Mesothelial cell of epicardium (in vitro differentiated cells): Measurements from ENCODE around the gene FAM118A. TPM values are rescaled to one million over a fixed set of nuclear protein-coding genes. Genes with fewer than 3 reads are reported as not detected.

ENCODE experiments used
- DNase-seq, 2 experiments: peaks; one replicate each; pipeline ENCODE4 v3.0.0; 2021; ENCODE audit warnings: low spot score in 2 of 2; ENCODE audit not compliant: unreplicated experiment in 2 of 2
- H3K27ac Mint-ChIP-seq: 2 replicates; pipeline ENCODE4 v1.8.0; 2021; ENCODE audit warnings: mixed read lengths
- H3K27me3 Mint-ChIP-seq: 2 replicates; pipeline ENCODE4 v1.8.0; 2021; ENCODE audit warnings: low read depth, mixed read lengths
- H3K36me3 Mint-ChIP-seq: 2 replicates; pipeline ENCODE4 v1.8.0; 2021; ENCODE audit warnings: mixed read lengths
- H3K4me1 Mint-ChIP-seq: 2 replicates; pipeline ENCODE4 v1.8.0; 2021; ENCODE audit warnings: mixed read lengths
- H3K4me3 Mint-ChIP-seq: 2 replicates; pipeline ENCODE4 v1.8.0; 2021; ENCODE audit warnings: mild to moderate bottlenecking, moderate library complexity, mixed read lengths
- H3K9me3 Mint-ChIP-seq: 2 replicates; pipeline ENCODE4 v1.8.0; 2021; ENCODE audit warnings: mixed read lengths
- CTCF ChIP-seq: fragments of 200-600 bp; sonication (generic); IDR thresholded peaks from one replicate; pipeline ENCODE4 v1.5.0; 2021; ENCODE audit warnings: antibody characterized with exemption; ENCODE audit not compliant: unreplicated experiment
- total RNA-seq: library from RNA; stranded (reverse); gene quantifications from 3 replicates; pipeline ENCODE4 v1.2.1, GENCODE V29; 2021

Gene FAM118A
- total RNA-seq, 1 donor from 2014 or later = 235 TPM

DNA sequence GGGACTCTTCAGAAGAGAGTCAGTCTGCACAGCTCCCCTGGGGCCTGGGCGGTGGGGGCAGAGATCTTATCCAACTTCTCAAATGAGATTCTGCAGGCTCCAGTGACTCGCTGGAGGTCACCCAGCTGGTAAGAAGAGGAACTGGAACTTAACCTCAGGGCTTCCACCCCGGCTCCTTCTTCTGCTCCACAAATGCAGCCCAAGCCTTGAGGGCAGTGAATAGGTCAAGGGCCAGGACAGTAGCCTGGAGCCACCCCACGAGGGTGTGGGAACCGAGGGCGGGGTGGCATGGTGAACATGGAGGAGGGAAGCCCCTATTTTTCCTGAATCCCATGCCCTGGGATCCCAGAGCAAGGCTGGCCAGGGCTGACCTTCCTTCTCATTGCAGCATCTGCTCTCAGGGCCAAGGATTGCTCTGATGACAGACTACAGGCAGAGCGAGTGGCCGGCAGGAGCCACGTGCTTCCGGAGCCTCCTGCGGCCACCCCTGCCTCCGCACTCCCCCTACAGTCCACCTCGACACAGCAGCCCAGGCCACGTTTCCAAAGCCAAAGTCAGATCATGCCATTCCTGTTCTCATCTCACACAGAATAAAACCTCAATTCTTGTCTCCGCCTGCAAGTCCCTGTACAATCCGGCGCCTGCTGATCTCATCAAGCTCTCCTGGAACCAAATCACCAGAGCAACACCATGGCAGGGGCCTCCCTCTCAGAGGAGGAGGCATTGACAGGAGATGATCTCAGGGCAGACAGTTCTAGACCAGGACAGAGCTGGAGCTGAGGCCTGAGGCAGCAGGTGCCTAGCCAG, 46.1 kb upstream of the FAM118A start:
- Mint-ChIP-seq H3K4me1 (peaks cover 6% of the 10 kb centered on the region), H3K27ac (no peak overlapping the region), H3K27me3 (no peaks in the 10 kb centered on the region), H3K9me3 (no peaks in the 10 kb centered on the region), H3K4me3 (no peak overlapping the region), H3K36me3 (no peaks in the 10 kb centered on the region)
- no peak for DNase-seq
- no peak for TF ChIP-seq CTCF

- Mint-ChIP-seq H3K27ac (no peak overlapping the region), H3K4me1 (peaks cover 16% of the 10 kb centered on the region), H3K36me3 (no peaks in the 10 kb centered on the region), H3K4me3 (no peak overlapping the region), H3K27me3 (no peaks in the 10 kb centered on the region), H3K9me3 (no peaks in the 10 kb centered on the region)
- TF ChIP-seq CTCF = no peak
- no peak for DNase-seq
Measured at GRCh38 chr22:45265535-45265934, 44.2 kb upstream of the FAM118A start.

DNA sequence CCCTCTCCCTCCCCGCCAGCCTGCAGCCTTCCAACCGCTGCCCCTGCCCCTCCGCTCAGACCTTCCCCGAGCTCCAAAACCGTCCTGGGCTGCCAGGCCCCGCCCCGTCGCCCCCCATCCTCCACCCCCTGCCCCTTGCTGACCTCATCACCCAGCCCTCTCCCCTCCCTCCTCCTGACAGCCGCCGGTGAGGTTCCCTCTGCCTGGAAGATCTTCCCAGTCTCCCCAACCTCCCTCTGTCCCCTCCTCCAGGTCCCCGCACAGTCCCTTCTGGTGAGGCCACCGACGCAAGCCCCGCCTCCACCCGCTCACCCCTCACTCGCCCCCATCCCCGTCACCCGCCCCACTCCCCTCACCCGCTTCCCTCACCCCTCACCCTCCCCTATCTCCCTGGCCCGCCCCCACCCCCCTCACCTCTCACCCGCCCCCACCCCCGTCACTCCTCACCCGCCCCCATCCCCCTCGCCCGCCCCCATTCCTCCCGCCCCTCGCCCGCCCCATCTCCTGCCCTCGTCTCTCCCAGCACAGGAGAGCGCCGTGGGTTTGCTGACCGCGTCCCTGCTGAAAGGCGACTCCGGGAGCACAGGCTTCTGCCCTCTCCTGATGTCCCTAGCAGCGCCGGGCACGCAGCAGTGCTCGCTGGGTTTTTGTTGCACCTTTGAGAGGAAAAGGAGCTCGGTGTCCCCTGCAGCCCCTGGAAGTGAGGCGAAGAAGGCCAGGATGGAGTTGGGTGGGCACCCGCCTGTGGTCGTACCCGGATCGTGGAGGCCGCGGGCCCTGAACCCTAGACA, 41.4 kb upstream of the FAM118A start:
- H3K9me3 Mint-ChIP-seq = no peaks in the 10 kb centered on the region
- H3K27me3 Mint-ChIP-seq = no peaks in the 10 kb centered on the region
- TF ChIP-seq CTCF = no peak
- peak in 1 of 2 experiments; percentile 55 for DNase-seq
- peak overlapping the region; percentile 87 for H3K4me3 Mint-ChIP-seq
- no peaks in the 10 kb centered on the region for H3K36me3 Mint-ChIP-seq
- H3K27ac Mint-ChIP-seq = peak overlapping the region; percentile 78
- peaks cover 20% of the 10 kb centered on the region for H3K4me1 Mint-ChIP-seq

- peaks cover 23% of the 10 kb centered on the region for H3K4me1 Mint-ChIP-seq
- no peaks in the 10 kb centered on the region for H3K27me3 Mint-ChIP-seq
- peak overlapping the region; percentile 87 for H3K4me3 Mint-ChIP-seq
- TF ChIP-seq CTCF = peak; percentile 97
- no peaks in the 10 kb centered on the region for H3K9me3 Mint-ChIP-seq
- peak; percentile 93 to 99 for DNase-seq
- no peaks in the 10 kb centered on the region for H3K36me3 Mint-ChIP-seq
- H3K27ac Mint-ChIP-seq = peak overlapping the region; percentile 78
Measured at GRCh38 chr22:45268958-45269844, 40.5 kb upstream of the FAM118A start.
